HCT116 (cell line): ENCODE data around the gene GRIFIN. TPM values are rescaled to one million over a fixed set of nuclear protein-coding genes. Genes with fewer than 3 reads are reported as not detected.

Source experiments
- ATAC-seq: fragments of 200-7000 bp; cut with Tn5 transposase; 2 replicates; pipeline ENCODE4 v1.9.1; 2020; ENCODE audit warnings: mild to moderate bottlenecking, moderate library complexity
- BruUV-seq: library from RNA; stranded (reverse); fragments of 400-500 nt; replicated peaks from 2 replicates; lab custom pipeline; 2021; lab: Mats Ljungman, UMichigan
- CTCF ChIA-PET: fragments of 300-600 bp; sonication (Branson Sonifier 250); formaldehyde crosslinking; loops from one replicate; lab custom pipeline; 2021; ENCODE audit warnings: antibody characterized with exemption; lab: Charles Lee
- POLR2A ChIA-PET: fragments of 300-600, 350-600 bp; sonication (Branson Sonifier 250); formaldehyde crosslinking; loops from one replicate; lab custom pipeline; 2021; ENCODE audit warnings: antibody characterized with exemption; lab: Charles Lee
- RAD21 ChIA-PET, 2 experiments: fragments of 300-600 bp; sonication (Branson Sonifier 250); formaldehyde crosslinking; loops; one replicate each; lab custom pipeline; 2023; ENCODE audit warnings: low total read pairs in 2 of 2; ENCODE audit not compliant: uncharacterized antibody in 2 of 2, unreplicated experiment in 2 of 2, low non-redundant PET in 1 of 2; lab: Charles Lee
- DNase-seq: peaks from one replicate; pipeline ENCODE4 v3.0.0-alpha.2; 2010; ENCODE audit warnings: low read depth, low spot score
- H2AFZ ChIP-seq: fragments of 200-600 bp; shearing (Covaris generic), sonication (generic); 2 replicates; pipeline ENCODE4 v1.6.1; 2017; ENCODE audit warnings: low read depth, mixed run types, mixed read lengths, antibody characterized with exemption, low read length; ENCODE audit not compliant: poor library complexity, severe bottlenecking
- H3K27ac ChIP-seq: 2 replicates; pipeline ENCODE4 v1.5.1; 2012; ENCODE audit warnings: low read depth, low read length
- H3K27me3 ChIP-seq: fragments of 200-600 bp; sonication (generic); 2 replicates; pipeline ENCODE4 v1.6.1; 2016; ENCODE audit warnings: mixed run types, low read length, mixed read lengths; ENCODE audit not compliant: insufficient read depth
- H3K36me3 ChIP-seq, 2 experiments: fragments of 200-500 bp in 1 of 2; fragments of 200-600 bp in 1 of 2; sonication (Bioruptor generic) in 1 of 2; sonication (generic) in 1 of 2; 2 replicates each; pipeline versions ENCODE4 v1.5.1 to v1.6.1; 2014 to 2016; ENCODE audit warnings: low read length in 2 of 2, inconsistent platforms in 1 of 2, mixed read lengths in 1 of 2, mixed run types in 1 of 2; ENCODE audit not compliant: insufficient read depth in 2 of 2, control insufficient read depth in 1 of 2
- H3K4me1 ChIP-seq, 2 experiments: fragments of 200-600 bp in 1 of 2; sonication (generic) in 1 of 2; 2 replicates each; pipeline versions ENCODE4 v1.5.1 to v1.6.1; 2012 to 2017; ENCODE audit warnings: low read length in 2 of 2, inconsistent platforms in 1 of 2, mild to moderate bottlenecking in 1 of 2, mixed read lengths in 1 of 2, mixed run types in 1 of 2, moderate library complexity in 1 of 2; ENCODE audit not compliant: insufficient read depth in 2 of 2, control insufficient read depth in 1 of 2
- H3K4me2 ChIP-seq: fragments of 200-600 bp; sonication (generic); 2 replicates; pipeline ENCODE4 v1.6.1; 2017; ENCODE audit warnings: mixed run types, low read length, mixed read lengths
- H3K4me3 ChIP-seq, 2 experiments: fragments of 200-600 bp in 1 of 2; sonication (generic) in 1 of 2; replicated peaks in 1 of 2; 2 replicates each; pipeline ENCODE4 v1.5.1; 2011 to 2016; ENCODE audit warnings: low read length in 2 of 2, control low read depth in 1 of 2, low read depth in 1 of 2, mild to moderate bottlenecking in 1 of 2, mixed read lengths in 1 of 2, mixed run types in 1 of 2
- H3K79me2 ChIP-seq: fragments of 200-600 bp; sonication (generic); 2 replicates; pipeline ENCODE4 v1.6.1; 2017; ENCODE audit warnings: mild to moderate bottlenecking, mixed run types, low read length, moderate library complexity, mixed read lengths; ENCODE audit not compliant: insufficient read depth
- H3K9ac ChIP-seq: fragments of 200-600 bp; sonication (generic); 2 replicates; pipeline ENCODE4 v1.6.1; 2016; ENCODE audit warnings: low read length, mixed read lengths
- H3K9me2 ChIP-seq: fragments of 200-600 bp; sonication (generic), shearing (Covaris generic); 2 replicates; pipeline ENCODE4 v1.6.1; 2017; ENCODE audit warnings: mixed run types, mild to moderate bottlenecking, moderate library complexity; ENCODE audit not compliant: insufficient read depth
- H3K9me3 ChIP-seq, 2 experiments: fragments of 200-500 bp in 1 of 2; fragments of 200-600 bp in 1 of 2; sonication (Bioruptor generic) in 1 of 2; sonication (generic) in 1 of 2; 2 replicates each; pipeline ENCODE4 v1.6.1; 2014 to 2017; ENCODE audit warnings: low read length in 2 of 2, mixed read lengths in 2 of 2, inconsistent platforms in 1 of 2, low read depth in 1 of 2, mild to moderate bottlenecking in 1 of 2, mixed run types in 1 of 2, moderate library complexity in 1 of 2; ENCODE audit not compliant: control insufficient read depth in 1 of 2, insufficient read depth in 1 of 2
- H4K20me1 ChIP-seq: fragments of 200-600 bp; sonication (generic), shearing (Covaris generic); 2 replicates; pipeline ENCODE4 v1.6.1; 2017; ENCODE audit warnings: mixed run types, mild to moderate bottlenecking, moderate library complexity; ENCODE audit not compliant: insufficient read depth
- CBX3 ChIP-seq: IDR thresholded peaks from 2 replicates; pipeline ENCODE4 v1.6.1; 2012; ENCODE audit warnings: low read depth
- CEBPB ChIP-seq: IDR thresholded peaks from 2 replicates; pipeline ENCODE4 v1.6.1; 2012; ENCODE audit warnings: low read depth
- CTCF ChIP-seq, 3 experiments: fragments of 200-600 bp in 1 of 3; sonication (generic) in 1 of 3; IDR thresholded peaks in 2 of 3; conservative IDR thresholded peaks in 1 of 3; 2 replicates each; pipeline ENCODE4 v1.5.1; 2012 to 2017; ENCODE audit warnings: low read depth in 2 of 3, low read length in 2 of 3, antibody characterized with exemption in 1 of 3, borderline replicate concordance in 1 of 3, control low read depth in 1 of 3, mild to moderate bottlenecking in 1 of 3, mixed read lengths in 1 of 3, mixed run types in 1 of 3, moderate library complexity in 1 of 3; ENCODE audit not compliant: insufficient read depth in 1 of 3
- ELF1 ChIP-seq: IDR thresholded peaks from 2 replicates; pipeline ENCODE4 v1.6.1; 2012; ENCODE audit warnings: low read depth, borderline replicate concordance
- EZH2 ChIP-seq: fragments of 200-600 bp; sonication (generic); IDR thresholded peaks from 2 replicates; pipeline ENCODE4 v1.6.1; 2017; ENCODE audit warnings: antibody characterized with exemption, mixed run types
- EZH2phosphoT487 ChIP-seq: fragments of 200-600 bp; IDR thresholded peaks from 2 replicates; pipeline ENCODE4 v1.6.1; 2018; ENCODE audit warnings: antibody characterized with exemption, borderline replicate concordance
- FOSL1 ChIP-seq: IDR thresholded peaks from 2 replicates; pipeline ENCODE4 v1.6.1; 2012; ENCODE audit warnings: low read depth
- JUND ChIP-seq: IDR thresholded peaks from 2 replicates; pipeline ENCODE4 v1.6.1; 2012
- POLR2A ChIP-seq: IDR thresholded peaks from 2 replicates; pipeline ENCODE4 v1.7.0; 2011; ENCODE audit warnings: borderline replicate concordance; ENCODE audit not compliant: insufficient read depth, insufficient read length; ENCODE audit errors: extremely low read depth
- SRF ChIP-seq: IDR thresholded peaks from 2 replicates; pipeline ENCODE4 v1.6.1; 2012; ENCODE audit warnings: low read depth
- TCF7L2 ChIP-seq: IDR thresholded peaks from 2 replicates; pipeline ENCODE4 v1.7.0; 2011; ENCODE audit warnings: borderline replicate concordance, inconsistent platforms; ENCODE audit not compliant: insufficient read depth, insufficient read length; ENCODE audit errors: extremely low read depth
- ZFX ChIP-seq: fragments of 450-650 bp; IDR thresholded peaks from 2 replicates; pipeline ENCODE4 v1.6.1; 2017
- ZNF274 ChIP-seq: fragments of 200-500 bp; sonication (Bioruptor generic); IDR thresholded peaks from 2 replicates; pipeline ENCODE4 v1.6.1; 2014; ENCODE audit warnings: mild to moderate bottlenecking, low read depth, low read length, inconsistent platforms
- intact Hi-C: fragments of 100-400 bp; cut with micrococcal nuclease; formaldehyde crosslinking; loops from 2 replicates; pipeline ENCODE4 v1.10.0; 2022
- total RNA-seq: library from RNA; stranded (reverse); gene quantifications from one replicate; pipeline ENCODE4 v1.2.1, GENCODE V29; 2021; ENCODE audit not compliant: unreplicated experiment
- TF ChIP-seq, protein P1 (sequence below): IDR thresholded peaks from 2 replicates; pipeline ENCODE4 v1.6.1; 2012

Gene GRIFIN
- total RNA-seq, 1 experiment from 2014 or later, result not detected

DNA sequence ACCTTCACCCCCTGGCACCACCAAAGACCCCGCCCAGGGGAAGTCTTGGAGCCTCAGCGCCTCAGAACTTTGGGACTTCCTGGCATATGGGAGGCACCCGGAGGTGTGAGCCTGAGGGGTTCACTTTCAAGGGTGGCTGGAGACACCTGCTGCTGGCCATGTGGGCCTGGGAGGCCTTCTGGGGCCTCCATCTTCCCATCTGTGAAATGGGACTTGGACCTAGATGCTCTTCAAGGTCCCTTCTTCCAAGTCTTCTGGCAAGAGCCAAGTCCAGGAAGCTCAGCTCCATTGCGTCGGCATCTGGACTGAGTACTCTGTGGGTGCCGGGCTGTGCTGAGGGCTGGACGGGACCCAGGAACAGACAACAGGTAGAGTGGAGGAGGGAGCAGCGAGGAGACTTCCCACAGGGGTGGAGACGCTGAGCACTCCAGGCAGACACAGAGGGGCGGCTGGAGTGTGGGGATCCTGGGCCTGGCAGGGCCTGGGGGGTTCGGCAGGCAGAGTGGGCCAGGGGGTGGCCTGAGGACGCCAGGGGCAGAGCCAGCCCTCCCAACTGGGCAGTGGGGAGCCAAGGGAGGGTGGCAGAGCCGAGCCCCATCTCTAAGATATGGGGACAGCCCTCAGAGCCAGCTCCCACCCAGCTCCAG, 34.1 kb upstream of the GRIFIN start:
- H3K9me3 ChIP-seq, result no peaks in the 10 kb centered on the region
- ChIA-PET CTCF (no interaction called here), POLR2A (no interaction called here), RAD21 (no interaction called here)
- H3K79me2 ChIP-seq, result no peaks in the 10 kb centered on the region
- no peaks in the 10 kb centered on the region for H4K20me1 ChIP-seq
- intact Hi-C loops, result no loop called here
- H3K4me3 ChIP-seq, result no peak overlapping the region
- BruUV-seq, result no TSS peak
- no peak for TF ChIP-seq ZNF274
- no peak for TF ChIP-seq CTCF (IDR thresholded peaks at IDR 0.05 in 2 of 3, conservative IDR thresholded peaks at IDR 0.05 in 1 of 3; ENCODE audit: borderline replicate concordance in 1 of 3, insufficient read depth in 1 of 3, low read depth in 2 of 3, low read length in 2 of 3)
- TF ChIP-seq, protein P1, sequence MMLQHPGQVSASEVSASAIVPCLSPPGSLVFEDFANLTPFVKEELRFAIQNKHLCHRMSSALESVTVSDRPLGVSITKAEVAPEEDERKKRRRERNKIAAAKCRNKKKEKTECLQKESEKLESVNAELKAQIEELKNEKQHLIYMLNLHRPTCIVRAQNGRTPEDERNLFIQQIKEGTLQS, result no peak
- TF ChIP-seq ZFX, result no peak
- TF ChIP-seq TCF7L2, result no peak
- TF ChIP-seq CBX3, result no peak
- no peak for TF ChIP-seq CEBPB
- no peak for TF ChIP-seq POLR2A
- no peak for TF ChIP-seq EZH2phosphoT487
- no peak for TF ChIP-seq JUND
- TF ChIP-seq FOSL1, result no peak
- TF ChIP-seq EZH2, result no peak
- no peak for TF ChIP-seq ELF1
- TF ChIP-seq SRF, result no peak
- ATAC-seq (no peak), DNase-seq (no peak)
- H3K36me3 ChIP-seq, result no peaks in the 10 kb centered on the region
- no peak overlapping the region for H3K27ac ChIP-seq
- H3K9ac ChIP-seq, result no peak overlapping the region
- H3K4me2 ChIP-seq, result no peak overlapping the region
- no peaks in the 10 kb centered on the region for H3K27me3 ChIP-seq
- H2AFZ ChIP-seq, result no peak overlapping the region
- H3K4me1 ChIP-seq, result no peaks in the 10 kb centered on the region
- H3K9me2 ChIP-seq, result no peaks in the 10 kb centered on the region
